Loucy (cell line): ENCODE data around the gene ZNF74.

Experiments used
- H2AFZ ChIP-seq: fragments of 200-600 bp; sonication (generic); 2 replicates; pipeline ENCODE4 v1.6.0; 2016; ENCODE audit warnings: antibody characterized with exemption, mild to moderate bottlenecking, low read length, moderate library complexity
- H3F3A ChIP-seq: fragments of 200-600 bp; 2 replicates; pipeline ENCODE4 v1.6.0; 2016; ENCODE audit warnings: antibody characterized with exemption, low read depth, mild to moderate bottlenecking
- H3K27me3 ChIP-seq: fragments of 200-600 bp; sonication (generic); 2 replicates; pipeline ENCODE4 v1.6.1; 2014; ENCODE audit warnings: low read length, mild to moderate bottlenecking; ENCODE audit not compliant: insufficient read depth, poor library complexity, severe bottlenecking
- H3K36me3 ChIP-seq: fragments of 200-600 bp; sonication (generic); 2 replicates; pipeline ENCODE4 v1.6.1; 2016; ENCODE audit warnings: low read length; ENCODE audit not compliant: insufficient read depth
- H3K4me1 ChIP-seq: fragments of 200-600 bp; sonication (generic); 2 replicates; pipeline ENCODE4 v1.5.1; 2014; ENCODE audit warnings: low read length, mild to moderate bottlenecking; ENCODE audit not compliant: insufficient read depth, poor library complexity, severe bottlenecking
- H3K4me2 ChIP-seq: fragments of 200-600 bp; sonication (generic); 2 replicates; pipeline ENCODE4 v1.6.0; 2014; ENCODE audit warnings: antibody characterized with exemption, low read length, low read depth, mild to moderate bottlenecking; ENCODE audit not compliant: poor library complexity, severe bottlenecking
- H3K4me3 ChIP-seq: fragments of 200-600 bp; sonication (generic); 2 replicates; pipeline ENCODE4 v1.5.1; 2014; ENCODE audit warnings: low read length, mild to moderate bottlenecking, mixed read lengths; ENCODE audit not compliant: poor library complexity, severe bottlenecking
- H3K79me2 ChIP-seq: fragments of 200-600 bp; sonication (generic); 2 replicates; pipeline ENCODE4 v1.6.1; 2014; ENCODE audit warnings: low read length; ENCODE audit not compliant: insufficient read depth
- H3K9ac ChIP-seq: fragments of 200-600 bp; sonication (generic); 2 replicates; pipeline ENCODE4 v1.6.0; 2014; ENCODE audit warnings: mild to moderate bottlenecking, low read depth, low read length, moderate library complexity; ENCODE audit not compliant: poor library complexity, severe bottlenecking
- H3K9me2 ChIP-seq: fragments of 200-600 bp; sonication (generic); replicated peaks from 2 replicates; pipeline ENCODE4 v1.6.1; 2016; ENCODE audit warnings: low read depth, low read length, mixed read lengths
- H3K9me3 ChIP-seq: fragments of 200-600 bp; sonication (generic); 2 replicates; pipeline ENCODE4 v1.6.1; 2014; ENCODE audit warnings: mild to moderate bottlenecking, antibody characterized with exemption, low read length, low read depth; ENCODE audit not compliant: insufficient read depth
- H4K20me1 ChIP-seq: fragments of 200-600 bp; sonication (generic); 2 replicates; pipeline ENCODE4 v1.6.0; 2014; ENCODE audit warnings: antibody characterized with exemption, low read length, mild to moderate bottlenecking; ENCODE audit not compliant: insufficient read depth, poor library complexity, severe bottlenecking
- CTCF ChIP-seq: fragments of 200-600 bp; sonication (generic); conservative IDR thresholded peaks from 2 replicates; pipeline ENCODE4 v1.5.1; 2014; ENCODE audit warnings: mild to moderate bottlenecking, antibody characterized with exemption, low read length
- EZH2phosphoT487 ChIP-seq: fragments of 200-600 bp; IDR thresholded peaks from 2 replicates; pipeline ENCODE4 v1.6.1; 2018; ENCODE audit warnings: antibody characterized with exemption, mild to moderate bottlenecking, moderate library complexity, borderline replicate concordance

Gene ZNF74

GRCh38 chr22:20436307-20436767, 42.4 kb downstream of the ZNF74 start:
- no peak overlapping the region for H3K9ac ChIP-seq

GRCh38 chr22:20436768-20437612, 43.0 kb downstream of the ZNF74 start:
- H3K9me3 ChIP-seq = no peaks in the 10 kb centered on the region
- H3K36me3 ChIP-seq = no peaks in the 10 kb centered on the region; the same call in 1 of the 2 replicates
- H3F3A ChIP-seq = no peaks in the 10 kb centered on the region
- no peaks in the 10 kb centered on the region for H3K27me3 ChIP-seq
- no peaks in the 10 kb centered on the region for H3K79me2 ChIP-seq
- TF ChIP-seq CTCF (no peak), EZH2phosphoT487 (no peak)
- no peaks in the 10 kb centered on the region for H4K20me1 ChIP-seq
- H3K4me1 ChIP-seq = no peaks in the 10 kb centered on the region
- no peak overlapping the region for H3K4me2 ChIP-seq
- H3K9ac ChIP-seq = no peak overlapping the region
- no peak overlapping the region for H3K4me3 ChIP-seq
- no peaks in the 10 kb centered on the region for H3K9me2 ChIP-seq
- H2AFZ ChIP-seq = no peak overlapping the region

More at GRCh38 chr22:20436307-20436767, 42.4 kb downstream of the ZNF74 start:
- no peak overlapping the region for H3K4me3 ChIP-seq
- no peaks in the 10 kb centered on the region for H3K9me3 ChIP-seq
- H2AFZ ChIP-seq = no peak overlapping the region
- H3K36me3 ChIP-seq = no peaks in the 10 kb centered on the region
- no peaks in the 10 kb centered on the region for H3K4me1 ChIP-seq
- H3K4me2 ChIP-seq = no peak overlapping the region
- no peaks in the 10 kb centered on the region for H3F3A ChIP-seq
- no peaks in the 10 kb centered on the region for H3K79me2 ChIP-seq
- H3K27me3 ChIP-seq = no peaks in the 10 kb centered on the region
- no peaks in the 10 kb centered on the region for H4K20me1 ChIP-seq
- no peaks in the 10 kb centered on the region for H3K9me2 ChIP-seq
- TF ChIP-seq EZH2phosphoT487 (no peak), CTCF (no peak)

GRCh38 chr22:20437613-20438426, 43.9 kb downstream of the ZNF74 start, which contains the start of gene SCARF2:
TSS of gene SCARF2 (minus strand) at chr22:20437825. CDS start at chr22:20437754, 71 bp downstream.
- Histone ChIP-seq H3K4me2 (no peak within 1 kb of the TSS), H2AFZ (no peak within 1 kb of the TSS)

More at GRCh38 chr22:20437613-20438426, 43.9 kb downstream of the ZNF74 start, which contains the start of gene SCARF2:
- Histone ChIP-seq H3K36me3 (no peaks in the 10 kb centered on the region; the same call in 1 of the 2 replicates), H3K9me2 (no peaks in the 10 kb centered on the region), H3K4me1 (no peaks in the 10 kb centered on the region), H3K9me3 (no peaks in the 10 kb centered on the region), H3F3A (no peaks in the 10 kb centered on the region), H3K9ac (no peak within 1 kb of the TSS), H3K79me2 (no peaks in the 10 kb centered on the region), H3K4me3 (no peak within 1 kb of the TSS), H4K20me1 (no peaks in the 10 kb centered on the region), H3K27me3 (no peaks in the 10 kb centered on the region)
- no peak for TF ChIP-seq EZH2phosphoT487
- no peak for TF ChIP-seq CTCF
